Measurements from ENCODE around the gene ATP9A.
"Not testable (repeated sequence)": the region's sequence is repeated elsewhere in the genome, so short reads cannot be mapped to it uniquely, and the experiment has no call there.

- not testable (repeated sequence) for TF ChIP-seq CTCF, EZH2 (IDR thresholded peaks at IDR 0.05)
Measured at GRCh38 chr20:51685494-51685893, 82.7 kb downstream of the ATP9A start.

All from neural progenitor cell (in vitro differentiated cells).